SU-DHL-6 (cell line): ENCODE results near the gene NFATC1.

Experiments
- H2AFZ ChIP-seq: fragments of 200-600 bp; sonication (generic); 2 replicates; pipeline ENCODE4 v1.6.1; 2014; ENCODE audit warnings: low read depth, mild to moderate bottlenecking, moderate library complexity, mixed read lengths, antibody characterized with exemption, low read length; ENCODE audit not compliant: severe bottlenecking
- H3F3A ChIP-seq: fragments of 200-600 bp; shearing (Covaris generic); 2 replicates; pipeline ENCODE4 v1.6.0; 2016; ENCODE audit warnings: antibody characterized with exemption, mild to moderate bottlenecking; ENCODE audit not compliant: insufficient read depth
- H3K27ac ChIP-seq: fragments of 200-600 bp; sonication (generic); 2 replicates; pipeline ENCODE4 v1.5.1; 2016; ENCODE audit warnings: low read depth, mild to moderate bottlenecking, low read length, moderate library complexity, mixed read lengths
- H3K27me3 ChIP-seq: fragments of 200-600 bp; sonication (generic), shearing (Covaris generic); 2 replicates; pipeline ENCODE4 v1.6.0; 2014; ENCODE audit warnings: mild to moderate bottlenecking, low read length
- H3K36me3 ChIP-seq: fragments of 200-600 bp; sonication (generic); 2 replicates; pipeline ENCODE4 v1.6.1; 2014; ENCODE audit warnings: mild to moderate bottlenecking, low read length, mixed read lengths
- H3K4me2 ChIP-seq: fragments of 300-600, 200-600 bp; shearing (Covaris generic), sonication (generic); 2 replicates; pipeline ENCODE4 v1.6.0; 2014; ENCODE audit warnings: low read length, low read depth, mild to moderate bottlenecking; ENCODE audit not compliant: poor library complexity, severe bottlenecking
- H3K4me3 ChIP-seq: fragments of 200-600 bp; sonication (generic); 2 replicates; pipeline ENCODE4 v1.5.1; 2014; ENCODE audit warnings: antibody characterized with exemption, low read length, mild to moderate bottlenecking, mixed read lengths; ENCODE audit not compliant: insufficient read depth, poor library complexity, severe bottlenecking
- H3K79me2 ChIP-seq: fragments of 200-600 bp; sonication (generic); 2 replicates; pipeline ENCODE4 v1.6.1; 2014; ENCODE audit warnings: mild to moderate bottlenecking, low read length, moderate library complexity; ENCODE audit not compliant: insufficient read depth
- H3K9ac ChIP-seq: fragments of 200-600 bp; sonication (generic); 2 replicates; pipeline ENCODE4 v1.7.0; 2014; ENCODE audit warnings: mild to moderate bottlenecking, low read length
- H3K9me2 ChIP-seq: fragments of 200-600 bp; sonication (generic); replicated peaks from 2 replicates; pipeline ENCODE4 v1.6.1; 2014; ENCODE audit warnings: low read length; ENCODE audit not compliant: insufficient read depth
- H3K9me3 ChIP-seq: fragments of 200-600 bp; sonication (generic); 2 replicates; pipeline ENCODE4 v1.6.1; 2014; ENCODE audit warnings: low read length, mixed read lengths; ENCODE audit not compliant: insufficient read depth
- H4K20me1 ChIP-seq: fragments of 200-600 bp; sonication (generic); 2 replicates; pipeline ENCODE4 v1.6.1; 2014; ENCODE audit warnings: low read depth, mild to moderate bottlenecking, antibody characterized with exemption, low read length, moderate library complexity, mixed read lengths
- CTCF ChIP-seq: fragments of 200-600 bp; sonication (generic); IDR thresholded peaks from one replicate; pipeline ENCODE4 v1.5.1; 2017; ENCODE audit warnings: antibody characterized with exemption, mild to moderate bottlenecking, low read length, moderate library complexity; ENCODE audit not compliant: insufficient read depth, poor library complexity, severe bottlenecking
- EZH2phosphoT487 ChIP-seq: fragments of 200-600 bp; sonication (generic), shearing (Covaris generic); conservative IDR thresholded peaks from 2 replicates; pipeline ENCODE4 v1.6.1; 2018; ENCODE audit warnings: mild to moderate bottlenecking, antibody characterized with exemption, low read length, moderate library complexity, mixed read lengths

Gene NFATC1

GRCh38 chr18:79457239-79457638 lies 61.5 kb downstream of the NFATC1 start:
- H3F3A ChIP-seq: no peaks in the 10 kb centered on the region
- no peaks in the 10 kb centered on the region for H3K27me3 ChIP-seq
- H3K4me2 ChIP-seq: no peak overlapping the region
- H3K9ac ChIP-seq: no peak overlapping the region
- TF ChIP-seq CTCF: no peak
- TF ChIP-seq EZH2phosphoT487: no peak
- H3K36me3 ChIP-seq: no peaks in the 10 kb centered on the region
- no peak overlapping the region for H3K27ac ChIP-seq
- H3K9me3 ChIP-seq: no peaks in the 10 kb centered on the region
- no peaks in the 10 kb centered on the region for H3K9me2 ChIP-seq
- no peak overlapping the region for H2AFZ ChIP-seq
- H3K4me3 ChIP-seq: no peak overlapping the region
- H4K20me1 ChIP-seq: no peaks in the 10 kb centered on the region
- H3K79me2 ChIP-seq: no peaks in the 10 kb centered on the region

- H4K20me1 ChIP-seq: no peaks in the 10 kb centered on the region
- no peak overlapping the region for H3K27ac ChIP-seq
- no peaks in the 10 kb centered on the region for H3K9me2 ChIP-seq
- H3F3A ChIP-seq: no peaks in the 10 kb centered on the region
- H3K79me2 ChIP-seq: no peaks in the 10 kb centered on the region
- no peak overlapping the region for H3K4me2 ChIP-seq
- no peak overlapping the region for H3K9ac ChIP-seq
- H3K9me3 ChIP-seq: no peaks in the 10 kb centered on the region
- TF ChIP-seq CTCF (no peak), EZH2phosphoT487 (no peak)
- H3K4me3 ChIP-seq: no peak overlapping the region
- H3K27me3 ChIP-seq: no peaks in the 10 kb centered on the region
- H3K36me3 ChIP-seq: no peaks in the 10 kb centered on the region
- no peak overlapping the region for H2AFZ ChIP-seq
Observed at GRCh38 chr18:79457652-79458051, 61.9 kb downstream of the NFATC1 start.

- no peak overlapping the region for H3K4me2 ChIP-seq
- no peak overlapping the region for H3K9ac ChIP-seq
- no peak overlapping the region for H2AFZ ChIP-seq
Observed at GRCh38 chr18:79458131-79458838, 62.6 kb downstream of the NFATC1 start.

More at GRCh38 chr18:79458131-79458838, 62.6 kb downstream of the NFATC1 start:
- no peaks in the 10 kb centered on the region for H3K36me3 ChIP-seq
- H3K27ac ChIP-seq: no peak overlapping the region
- no peaks in the 10 kb centered on the region for H3K27me3 ChIP-seq
- H3K4me3 ChIP-seq: no peak overlapping the region
- H3K9me2 ChIP-seq: no peaks in the 10 kb centered on the region
- H3K79me2 ChIP-seq: no peaks in the 10 kb centered on the region
- TF ChIP-seq EZH2phosphoT487 (no peak), CTCF (no peak)
- no peaks in the 10 kb centered on the region for H3F3A ChIP-seq
- no peaks in the 10 kb centered on the region for H3K9me3 ChIP-seq
- no peaks in the 10 kb centered on the region for H4K20me1 ChIP-seq
